Stimulated activated CD8-positive, alpha-beta memory T cell treated with anti-CD3 and anti-CD28 coated beads, Interleukin-12 subunit alpha, Interleukin-12 subunit beta, amount 100 ng/mL, for 24 hours (primary cell): ENCODE results near the gene NEK4.

Source experiments
- DNase-seq: peaks from one replicate; pipeline ENCODE4 v3.0.0-alpha.2; 2020; ENCODE audit errors: extremely low read depth

NEK4 gene

DNA sequence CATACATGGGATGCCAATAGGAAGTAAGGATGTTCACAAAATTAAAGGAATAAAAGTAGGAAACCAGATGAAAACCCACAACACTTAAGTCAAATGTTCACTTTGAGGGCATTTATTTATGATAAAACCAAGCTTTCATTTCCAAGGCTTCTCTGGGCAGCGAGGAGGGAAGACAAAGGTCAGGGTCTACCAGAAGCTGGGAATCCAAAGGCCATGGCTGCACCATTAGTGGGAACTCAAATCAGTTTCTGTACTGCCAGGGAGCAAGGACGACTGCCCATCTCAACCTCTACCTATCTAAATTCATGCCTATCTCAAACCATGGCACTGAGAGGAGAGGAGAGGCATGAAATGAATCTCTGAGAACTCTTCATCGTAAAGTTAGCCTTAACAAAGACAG lies 107.6 kb downstream of the NEK4 start:
- no peak for DNase-seq

DNA sequence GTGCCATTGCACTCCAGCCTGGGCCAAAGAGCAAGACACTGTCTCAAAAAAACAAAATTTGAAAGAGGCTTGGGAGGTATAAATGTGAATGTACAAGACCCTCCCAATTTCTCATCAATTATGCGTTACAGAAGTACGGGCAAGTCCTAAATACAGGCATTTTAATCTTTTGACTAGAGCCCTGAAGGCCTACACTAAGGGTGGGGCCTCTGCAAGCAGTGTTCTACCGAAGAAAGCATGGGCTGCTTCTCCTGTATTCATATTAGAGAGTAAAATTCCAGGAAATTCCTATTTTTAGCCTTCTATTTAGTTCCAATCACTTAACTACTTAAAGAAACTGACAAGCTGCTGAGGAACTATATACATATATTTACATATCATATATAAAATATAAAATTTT lies 110.7 kb downstream of the NEK4 start:
- DNase-seq = no peak
